Natural killer cell treated with Interleukin-12 subunit alpha and Interleukin-12 subunit beta and Interleukin-15 and Interleukin-18, amount 100 ng/mL, for 72 hours (primary cell): Measurements from ENCODE around the gene NFAT5. TPM values are rescaled to one million over a fixed set of nuclear protein-coding genes. Genes with fewer than 3 reads are reported as not detected.
"Not testable (repeated sequence)": the region's sequence is repeated elsewhere in the genome, so short reads cannot be mapped to it uniquely, and the experiment has no call there.

Experiments used
- ATAC-seq, 2 donors: fragments of 150-1000 bp; cut with Tn5 transposase in 1 of 2; sonication (Bioruptor Pico), chemical (Tn5 transposase) in 1 of 2; 2 replicates each; pipeline ENCODE4 v1.10.0; 2021
- DNase-seq: peaks from one replicate; pipeline ENCODE4 v3.0.0; 2022; ENCODE audit warnings: low spot score
- H3K27ac Mint-ChIP-seq, 2 donors: 1 replicate in 1 of 2; 2 replicates in 1 of 2; pipeline ENCODE4 v1.8.0; 2022; ENCODE audit warnings: mixed read lengths in 2 of 2, mild to moderate bottlenecking in 1 of 2, moderate library complexity in 1 of 2
- H3K27me3 Mint-ChIP-seq, 2 donors: 1 replicate in 1 of 2; 2 replicates in 1 of 2; pipeline ENCODE4 v1.8.0; 2022; ENCODE audit warnings: mixed read lengths in 2 of 2
- H3K36me3 Mint-ChIP-seq: one replicate; pipeline ENCODE4 v1.8.0; 2022; ENCODE audit warnings: mixed read lengths
- H3K4me1 Mint-ChIP-seq, 2 donors: 1 replicate in 1 of 2; 2 replicates in 1 of 2; pipeline ENCODE4 v1.8.0; 2022; ENCODE audit warnings: low read depth in 2 of 2, mixed read lengths in 2 of 2, mild to moderate bottlenecking in 1 of 2
- H3K4me3 Mint-ChIP-seq: one replicate; pipeline ENCODE4 v1.8.0; 2022; ENCODE audit warnings: mixed read lengths
- H3K9me3 Mint-ChIP-seq: 2 replicates; pipeline ENCODE4 v1.8.0; 2022; ENCODE audit warnings: mixed read lengths
- total RNA-seq, 2 donors: library from RNA; stranded (reverse); gene quantifications; one replicate each; pipeline ENCODE4 v1.2.3, GENCODE V29; 2022

NFAT5 gene
- total RNA-seq, 2 donors from 2014 or later, result 106 to 152 TPM

DNA sequence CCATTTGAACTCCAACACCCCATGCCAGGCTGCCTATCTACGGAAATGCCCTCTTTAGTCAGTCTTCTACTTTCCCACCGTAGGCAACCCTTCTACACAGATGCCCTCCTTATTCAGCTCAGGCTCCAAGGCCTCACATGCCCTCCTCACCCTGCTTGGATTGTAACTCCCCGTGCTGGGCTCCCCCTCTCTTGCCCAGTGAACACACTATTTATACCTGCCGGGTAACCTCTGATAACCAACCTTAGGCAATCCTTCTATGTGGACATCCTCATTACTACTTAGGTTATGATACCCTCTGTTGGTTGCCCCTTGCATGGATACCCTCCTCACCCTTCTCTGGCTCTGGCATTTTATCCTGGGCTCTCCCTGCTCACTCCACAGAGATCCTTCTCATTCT is 50.3 kb downstream of the NFAT5 start:
- Mint-ChIP-seq H3K4me1 (peaks cover 34 to 48% of the 10 kb centered on the region in 2 donors), H3K4me3 (no peak overlapping the region), H3K9me3 (no peaks in the 10 kb centered on the region), H3K27me3 (no peaks in the 10 kb centered on the region), H3K36me3 (no peaks in the 10 kb centered on the region), H3K27ac (peak overlapping the region in 1 of 2 donors; percentile 11)
- ATAC-seq (no peak), DNase-seq (no peak)

DNA sequence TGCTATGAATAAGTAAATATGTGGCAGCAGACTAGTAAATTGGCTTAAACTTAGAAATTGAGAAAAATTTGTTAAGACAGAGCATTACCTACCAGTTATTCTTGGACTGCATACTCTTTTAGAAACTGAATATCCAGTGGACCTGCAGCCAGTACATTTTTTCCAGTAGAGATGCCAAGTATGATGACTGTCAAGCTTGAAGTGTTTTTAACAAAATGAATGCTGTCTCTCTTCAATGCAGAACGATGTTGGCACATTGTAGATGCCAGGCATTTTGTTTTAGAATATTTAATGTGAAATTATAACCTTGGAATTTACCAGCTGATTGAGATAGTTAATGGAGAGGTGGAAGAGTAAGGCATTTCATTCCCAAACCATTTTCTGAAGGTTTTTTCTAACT is 52.5 kb downstream of the NFAT5 start:
- H3K27ac Mint-ChIP-seq, result no peak overlapping the region
- ATAC-seq (no peak), DNase-seq (no peak)
- peaks cover 33 to 45% of the 10 kb centered on the region in 2 donors for H3K4me1 Mint-ChIP-seq
- no peak overlapping the region for H3K4me3 Mint-ChIP-seq
- H3K9me3 Mint-ChIP-seq, result no peaks in the 10 kb centered on the region
- no peaks in the 10 kb centered on the region for H3K27me3 Mint-ChIP-seq
- no peaks in the 10 kb centered on the region for H3K36me3 Mint-ChIP-seq

DNA sequence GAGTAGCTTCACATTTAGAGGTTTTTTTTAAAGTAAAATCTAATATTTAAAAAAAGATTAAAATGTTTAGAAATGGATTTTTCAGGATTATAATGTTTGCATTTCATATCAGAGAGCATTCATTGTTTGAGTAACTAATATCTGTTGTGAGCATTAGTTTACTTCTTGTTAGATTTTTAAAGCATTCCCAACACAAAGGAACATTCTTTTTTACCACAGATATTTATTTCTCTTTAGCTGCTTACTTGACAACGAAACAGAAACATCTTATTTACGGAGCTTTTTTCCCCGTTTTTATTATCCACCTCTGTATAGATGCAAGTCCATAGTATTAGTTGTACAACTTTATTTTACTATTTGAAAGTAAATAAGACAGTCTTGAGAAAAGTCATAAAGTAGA is 53.0 kb downstream of the NFAT5 start:
- H3K4me3 Mint-ChIP-seq, result no peak overlapping the region
- no peak overlapping the region for H3K27ac Mint-ChIP-seq
- no peaks in the 10 kb centered on the region for H3K27me3 Mint-ChIP-seq
- no peaks in the 10 kb centered on the region for H3K9me3 Mint-ChIP-seq
- H3K4me1 Mint-ChIP-seq, result peaks cover 29 to 40% of the 10 kb centered on the region in 2 donors
- H3K36me3 Mint-ChIP-seq, result no peaks in the 10 kb centered on the region
- ATAC-seq (no peak), DNase-seq (no peak)

GRCh38 chr16:69619514-69619913 is 53.7 kb downstream of the NFAT5 start:
- no peak overlapping the region for H3K27ac Mint-ChIP-seq
- H3K27me3 Mint-ChIP-seq, result no peaks in the 10 kb centered on the region
- H3K4me3 Mint-ChIP-seq, result no peak overlapping the region
- H3K4me1 Mint-ChIP-seq, result peaks cover 27 to 37% of the 10 kb centered on the region in 2 donors
- no peaks in the 10 kb centered on the region for H3K9me3 Mint-ChIP-seq
- DNase-seq, result no peak
- H3K36me3 Mint-ChIP-seq, result no peaks in the 10 kb centered on the region
- no peak for ATAC-seq

DNA sequence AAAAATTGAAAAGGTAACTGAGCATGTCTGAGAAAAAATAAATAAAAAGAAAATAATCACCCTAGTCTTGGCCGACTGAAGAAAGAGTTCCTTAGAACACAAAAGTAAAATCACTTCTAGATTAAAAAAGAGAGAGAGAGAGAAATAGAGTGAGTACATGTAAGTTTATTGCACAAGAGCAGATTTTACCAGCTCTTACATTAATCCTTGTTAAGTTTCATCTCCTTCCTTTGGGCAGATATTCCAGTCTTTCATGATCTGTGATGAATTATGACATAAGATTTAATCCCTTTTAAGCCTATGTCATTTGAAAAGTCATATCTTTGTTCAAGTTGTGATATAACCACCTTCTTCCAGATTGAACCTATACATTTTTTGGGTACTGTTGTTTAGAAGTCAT is 54.8 kb downstream of the NFAT5 start:
- ATAC-seq (no peak), DNase-seq (no peak)
- Mint-ChIP-seq H3K4me1 (peaks cover 25 to 32% of the 10 kb centered on the region in 2 donors), H3K36me3 (no peaks in the 10 kb centered on the region), H3K27me3 (no peaks in the 10 kb centered on the region), H3K27ac (no peak overlapping the region), H3K4me3 (no peak overlapping the region), H3K9me3 (no peaks in the 10 kb centered on the region)

DNA sequence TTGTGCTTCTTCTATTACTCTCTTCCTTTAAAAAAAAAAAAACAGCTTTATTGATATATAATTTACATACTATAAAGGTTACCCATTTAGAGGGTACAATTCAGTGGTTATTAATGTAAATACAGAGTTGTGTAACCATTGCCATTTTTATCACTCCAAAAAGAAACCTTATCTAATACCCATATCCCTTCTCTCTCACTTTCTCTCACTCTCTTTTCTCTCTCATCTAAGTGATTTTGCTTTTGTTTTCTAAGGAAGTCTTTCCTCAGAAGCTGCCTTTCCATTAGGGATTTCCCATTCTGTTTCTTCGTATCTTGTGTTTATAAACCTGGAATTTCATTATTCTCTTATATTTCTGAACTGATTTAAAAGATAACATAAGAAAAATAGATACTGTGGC is 55.5 kb downstream of the NFAT5 start:
- Mint-ChIP-seq H3K4me1 (peaks cover 18 to 27% of the 10 kb centered on the region in 2 donors), H3K4me3 (no peak overlapping the region), H3K27ac (no peak overlapping the region), H3K9me3 (no peaks in the 10 kb centered on the region), H3K36me3 (no peaks in the 10 kb centered on the region), H3K27me3 (no peaks in the 10 kb centered on the region)
- DNase-seq (no peak), ATAC-seq (no peak)

DNA sequence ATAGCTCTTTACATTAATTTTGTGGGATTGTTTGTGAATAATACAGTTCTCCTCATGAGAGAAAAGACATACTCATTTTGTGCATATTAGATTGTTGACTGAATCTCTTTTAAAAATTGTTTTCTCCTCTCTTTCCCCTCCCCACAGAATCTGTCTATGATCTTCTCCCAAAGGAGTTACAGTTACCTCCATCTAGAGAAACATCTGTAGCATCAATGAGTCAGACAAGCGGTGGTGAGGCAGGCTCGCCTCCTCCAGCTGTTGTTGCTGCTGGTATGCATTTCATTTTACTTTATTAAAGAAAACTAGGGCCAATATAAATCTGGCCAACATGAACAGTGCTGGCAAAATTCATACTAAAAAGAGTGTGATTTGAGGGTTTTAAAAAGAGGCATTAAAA is 60.5 kb downstream of the NFAT5 start:
- Mint-ChIP-seq H3K4me3 (no peak overlapping the region), H3K4me1 (peaks cover 4 to 11% of the 10 kb centered on the region in 2 donors), H3K9me3 (no peaks in the 10 kb centered on the region), H3K36me3 (no peaks in the 10 kb centered on the region), H3K27ac (no peak overlapping the region), H3K27me3 (no peaks in the 10 kb centered on the region)
- ATAC-seq (no peak), DNase-seq (no peak)

- no peak overlapping the region for H3K4me3 Mint-ChIP-seq
These were observed 67.1 kb downstream of the NFAT5 start for GRCh38 chr16:69632828-69633227.

DNA sequence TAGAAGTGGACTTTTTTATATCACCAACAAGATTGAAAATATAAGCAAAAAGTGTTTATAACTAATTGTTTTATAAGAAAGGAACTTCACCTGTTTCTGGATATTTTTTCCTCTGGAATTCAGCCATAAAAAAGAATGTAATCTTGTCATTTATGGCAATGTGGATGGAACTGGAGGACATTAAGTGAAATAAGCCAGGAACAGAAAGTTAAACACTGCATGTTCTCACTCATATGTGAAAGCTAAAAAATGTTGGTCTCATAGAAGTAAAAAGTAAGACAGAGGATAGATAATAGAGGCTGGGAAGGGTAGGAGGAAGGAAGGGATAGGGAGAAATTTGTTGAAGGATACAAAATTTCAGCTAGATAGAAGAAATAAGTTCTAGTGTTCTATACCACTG is 67.6 kb downstream of the NFAT5 start:
- DNase-seq, result no peak
- Mint-ChIP-seq H3K4me1 (peaks cover 6 to 19% of the 10 kb centered on the region in 2 donors), H3K27ac (no peak overlapping the region), H3K4me3 (no peak overlapping the region), H3K36me3 (peaks cover 21% of the 10 kb centered on the region), H3K27me3 (no peaks in the 10 kb centered on the region), H3K9me3 (peaks cover 8% of the 10 kb centered on the region)
- ATAC-seq, result no peak

More at GRCh38 chr16:69632828-69633227, 67.1 kb downstream of the NFAT5 start:
- peaks cover 21% of the 10 kb centered on the region for H3K36me3 Mint-ChIP-seq
- no peak overlapping the region for H3K27ac Mint-ChIP-seq
- no peaks in the 10 kb centered on the region for H3K27me3 Mint-ChIP-seq
- H3K9me3 Mint-ChIP-seq, result peaks cover 8% of the 10 kb centered on the region
- ATAC-seq (no peak), DNase-seq (no peak)
- peaks cover 6 to 19% of the 10 kb centered on the region in 2 donors for H3K4me1 Mint-ChIP-seq

- peaks cover 21% of the 10 kb centered on the region for H3K36me3 Mint-ChIP-seq
- H3K9me3 Mint-ChIP-seq, H3K27me3 Mint-ChIP-seq, H3K27ac Mint-ChIP-seq, ATAC-seq, H3K4me3 Mint-ChIP-seq, DNase-seq: not testable (repeated sequence)
- peaks cover 6 to 19% of the 10 kb centered on the region in 2 donors for H3K4me1 Mint-ChIP-seq
These were observed 70.9 kb downstream of the NFAT5 start for GRCh38 chr16:69636563-69637146.

DNA sequence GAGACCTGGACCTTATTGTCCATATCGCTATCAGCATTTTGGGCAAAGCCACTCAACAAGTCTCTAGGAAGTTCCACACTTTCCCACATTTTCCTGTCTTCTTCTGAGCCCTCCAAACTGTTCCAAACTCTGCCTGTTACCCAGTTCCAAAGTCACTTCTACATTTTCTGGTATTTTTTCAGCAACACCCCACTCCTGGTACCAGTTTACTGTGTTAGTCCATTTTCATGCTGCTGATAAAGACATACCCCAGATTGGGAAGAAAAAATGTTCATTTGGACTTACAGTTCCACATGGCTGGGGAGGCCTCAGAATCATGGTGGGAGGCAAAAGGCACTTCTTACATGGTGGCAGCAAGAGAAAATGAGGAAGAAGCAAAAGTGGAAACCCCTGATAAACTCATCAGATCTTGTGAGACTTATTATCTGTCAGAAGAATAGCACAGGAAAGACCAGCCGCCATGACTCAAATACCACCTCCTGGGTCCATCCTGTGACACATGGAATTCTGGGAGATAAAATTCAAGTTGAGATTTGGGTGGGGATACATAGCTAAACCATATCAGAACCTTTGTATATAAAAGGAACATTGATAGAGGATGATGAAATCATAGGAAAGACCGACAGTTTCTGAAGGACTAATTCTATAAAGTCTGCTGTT is 71.6 kb downstream of the NFAT5 start:
- Mint-ChIP-seq H3K36me3 (peaks cover 21% of the 10 kb centered on the region), H3K4me1 (peaks cover 6 to 19% of the 10 kb centered on the region in 2 donors)
- DNase-seq, H3K9me3 Mint-ChIP-seq, H3K4me3 Mint-ChIP-seq, H3K27me3 Mint-ChIP-seq, ATAC-seq, H3K27ac Mint-ChIP-seq: not testable (repeated sequence)

DNA sequence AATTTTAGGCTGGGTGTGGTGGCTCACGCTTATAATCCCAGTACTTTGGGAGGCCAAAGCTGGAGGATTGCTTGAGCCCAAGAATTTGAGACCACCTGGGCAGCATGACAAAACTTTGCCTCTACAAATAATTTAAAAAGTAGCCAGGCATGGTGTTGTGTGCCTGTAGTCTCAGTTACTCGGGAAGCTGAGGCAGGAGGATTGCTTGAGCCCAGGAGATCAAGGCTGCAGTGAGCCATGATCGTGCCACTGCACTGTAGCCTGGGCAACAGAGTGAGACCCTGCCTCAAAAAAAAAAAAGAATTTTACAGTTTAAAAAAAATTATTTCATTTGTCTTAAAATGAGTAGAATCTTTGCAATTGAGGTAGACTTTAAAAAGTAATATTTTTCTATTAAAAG is 78.2 kb downstream of the NFAT5 start:
- not testable (repeated sequence) for H3K4me3 Mint-ChIP-seq, ATAC-seq, DNase-seq, H3K27ac Mint-ChIP-seq, H3K27me3 Mint-ChIP-seq, H3K9me3 Mint-ChIP-seq, H3K36me3 Mint-ChIP-seq
- H3K4me1 Mint-ChIP-seq, result peaks cover 10 to 11% of the 10 kb centered on the region in 2 donors

DNA sequence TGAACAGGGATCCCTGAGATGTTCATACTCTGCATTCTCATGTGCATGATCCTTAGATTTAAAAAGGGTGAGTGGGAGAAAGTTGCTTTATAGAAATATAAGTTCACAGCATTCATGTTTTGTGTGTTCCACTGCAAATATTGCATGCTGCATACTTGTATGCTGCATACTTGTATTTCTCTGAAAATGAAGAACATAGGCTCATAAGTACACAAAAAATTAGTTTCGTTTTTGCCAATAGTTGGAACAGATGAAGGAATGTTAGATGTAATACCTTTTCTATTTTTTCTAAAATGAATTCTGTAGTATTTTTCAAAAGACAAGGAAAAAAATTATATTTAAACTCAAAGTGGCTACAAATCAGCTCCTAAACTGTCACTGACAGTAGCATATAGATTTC is 79.0 kb downstream of the NFAT5 start:
- ATAC-seq, result no peak
- peaks cover 10 to 11% of the 10 kb centered on the region in 2 donors for H3K4me1 Mint-ChIP-seq
- DNase-seq, result no peak
- H3K27me3 Mint-ChIP-seq, result no peaks in the 10 kb centered on the region
- no peak overlapping the region for H3K27ac Mint-ChIP-seq
- peaks cover 6% of the 10 kb centered on the region for H3K36me3 Mint-ChIP-seq
- H3K4me3 Mint-ChIP-seq, result no peak overlapping the region
- H3K9me3 Mint-ChIP-seq, result no peaks in the 10 kb centered on the region

DNA sequence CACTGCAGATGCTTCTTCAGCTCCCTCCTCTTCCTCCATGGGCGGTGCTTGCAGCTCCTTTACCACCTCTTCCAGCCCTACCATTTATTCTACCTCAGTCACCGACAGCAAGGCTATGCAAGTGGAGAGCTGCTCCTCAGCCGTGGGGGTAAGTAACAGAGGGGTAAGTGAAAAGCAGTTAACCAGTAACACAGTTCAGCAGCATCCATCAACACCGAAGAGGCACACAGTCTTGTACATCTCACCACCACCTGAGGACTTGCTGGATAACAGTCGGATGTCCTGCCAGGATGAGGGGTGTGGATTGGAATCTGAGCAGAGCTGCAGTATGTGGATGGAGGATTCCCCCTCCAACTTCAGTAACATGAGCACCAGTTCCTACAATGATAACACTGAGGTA is 81.3 kb downstream of the NFAT5 start:
- ATAC-seq, result no peak
- H3K27ac Mint-ChIP-seq, result no peak overlapping the region
- no peak for DNase-seq
- no peak overlapping the region for H3K4me3 Mint-ChIP-seq
- H3K36me3 Mint-ChIP-seq, result peaks cover 12% of the 10 kb centered on the region
- no peaks in the 10 kb centered on the region for H3K27me3 Mint-ChIP-seq
- peaks cover 10 to 11% of the 10 kb centered on the region in 2 donors for H3K4me1 Mint-ChIP-seq
- no peaks in the 10 kb centered on the region for H3K9me3 Mint-ChIP-seq
